GM12891 (cell line): Measurements from ENCODE around the gene MNT.

Experiments used
- PAX5 ChIP-seq: IDR thresholded peaks from 2 replicates; pipeline ENCODE4 v1.6.1; 2011; ENCODE audit warnings: low read length, moderate library complexity, mild to moderate bottlenecking; ENCODE audit not compliant: insufficient read depth, severe bottlenecking
- POLR2A ChIP-seq: IDR thresholded peaks from 2 replicates; pipeline ENCODE4 v1.6.1; 2011; ENCODE audit warnings: low read depth, low read length, control low read depth
- POLR2AphosphoS5 ChIP-seq: IDR thresholded peaks from 2 replicates; pipeline ENCODE4 v1.6.1; 2011; ENCODE audit warnings: low read depth, low read length, control low read depth
- SPI1 ChIP-seq: IDR thresholded peaks from 2 replicates; pipeline ENCODE4 v1.6.1; 2011; ENCODE audit warnings: low read depth, low read length, control low read depth
- TAF1 ChIP-seq: IDR thresholded peaks from 2 replicates; pipeline ENCODE4 v1.6.1; 2011; ENCODE audit warnings: low read depth, low read length, control low read depth

- TF ChIP-seq POLR2A (peak; percentile 20; the same call in 1 of the 2 replicates), TAF1 (no peak), POLR2AphosphoS5 (no peak), PAX5 (no peak), SPI1 (no peak)
These were observed 20.5 kb downstream of the MNT start for GRCh38 chr17:2380226-2380922.
